Upper lobe of left lung (tissue), 4 donors: Measurements from ENCODE around the gene ANKS1B.

Source experiments
- CTCF ChIP-seq, 6 experiments: fragments of 450-650 bp in 4 of 6; fragments of 200-600 bp in 2 of 6; sonication (generic) in 2 of 6; IDR thresholded peaks; one replicate each; pipeline ENCODE4 v1.5.1; 2016 to 2019; ENCODE audit warnings: antibody characterized with exemption in 6 of 6
- POLR2A ChIP-seq, 4 donors: fragments of 450-650 bp; IDR thresholded peaks; one replicate each; pipeline ENCODE4 v1.5.1; 2016 to 2017; ENCODE audit warnings: antibody characterized with exemption in 4 of 4, mild to moderate bottlenecking in 2 of 4
- POLR2AphosphoS5 ChIP-seq, 2 donors: sonication (generic); formaldehyde crosslinking; IDR thresholded peaks; one replicate each; pipeline ENCODE4 v1.5.1; 2017; ENCODE audit warnings: antibody characterized with exemption in 2 of 2

- TF ChIP-seq POLR2A (IDR thresholded peaks at IDR 0.05) (no peak), CTCF (IDR thresholded peaks at IDR 0.05) (no peak), POLR2AphosphoS5 (IDR thresholded peaks at IDR 0.05) (no peak)
Measured at GRCh38 chr12:99002156-99002555, 982.6 kb downstream of the ANKS1B start.
